ENCODE data around the gene FOSB. TPM values are rescaled to one million over a fixed set of nuclear protein-coding genes. Genes with fewer than 3 reads are reported as not detected.

FOSB gene
- total and polyA plus RNA-seq, 9 of the 15 experiments (the other 6 are each of a cell fraction or from before 2014, with no cell fraction given): 0.11 to 2.7 (median 0.73) TPM

- TF ChIP-seq HDAC3 (IDR thresholded peaks at IDR 0.05; ENCODE audit: borderline replicate concordance, partially characterized antibody) (no peak), RBM39 (optimal IDR thresholded peaks at IDR 0.05; ENCODE audit: low read depth, low read length) (no peak), ZNF740 (CRISPR knock-in tag; IDR thresholded peaks at IDR 0.05) (peak; percentile 70), ZNF740 (tag; IDR thresholded peaks at IDR 0.05) (no peak), ID3 (CRISPR knock-in tag; IDR thresholded peaks at IDR 0.05) (no peak), ID3 (tag; IDR thresholded peaks at IDR 0.05) (peak; percentile 48; the same call in 1 of the 2 replicates), FOXJ3 (CRISPR knock-in tag; IDR thresholded peaks at IDR 0.05) (peak; percentile 69; the same call in 1 of the 2 replicates), GMEB1 (CRISPR knock-in tag; IDR thresholded peaks at IDR 0.05) (peak; percentile 99), RBM14 (IDR thresholded peaks at IDR 0.05; ENCODE audit: borderline replicate concordance, insufficient read depth, low read depth, low read length) (no peak), SP2 (IDR thresholded peaks at IDR 0.05; ENCODE audit: extremely low read depth, low read depth, low read length, poor library complexity, severe bottlenecking) (peak; percentile 41), ZNF445 (CRISPR knock-in tag; IDR thresholded peaks at IDR 0.05; ENCODE audit: low read depth) (no peak), ZNF668 (CRISPR knock-in tag; IDR thresholded peaks at IDR 0.05) (no peak), MNT (conservative IDR thresholded peaks at IDR 0.05) (peak; percentile 95 to 97), ELF2 (CRISPR knock-in tag; IDR thresholded peaks at IDR 0.05) (no peak), ZFP91 (CRISPR knock-in tag; IDR thresholded peaks at IDR 0.05) (0 out of 2 replicates have a peak, but pooled peaks have one; percentile 22), RBM22 (IDR thresholded peaks at IDR 0.05; ENCODE audit: low read depth, low read length, poor library complexity, severe bottlenecking) (peak; percentile 69)
- TF ChIP-seq, protein P1, sequence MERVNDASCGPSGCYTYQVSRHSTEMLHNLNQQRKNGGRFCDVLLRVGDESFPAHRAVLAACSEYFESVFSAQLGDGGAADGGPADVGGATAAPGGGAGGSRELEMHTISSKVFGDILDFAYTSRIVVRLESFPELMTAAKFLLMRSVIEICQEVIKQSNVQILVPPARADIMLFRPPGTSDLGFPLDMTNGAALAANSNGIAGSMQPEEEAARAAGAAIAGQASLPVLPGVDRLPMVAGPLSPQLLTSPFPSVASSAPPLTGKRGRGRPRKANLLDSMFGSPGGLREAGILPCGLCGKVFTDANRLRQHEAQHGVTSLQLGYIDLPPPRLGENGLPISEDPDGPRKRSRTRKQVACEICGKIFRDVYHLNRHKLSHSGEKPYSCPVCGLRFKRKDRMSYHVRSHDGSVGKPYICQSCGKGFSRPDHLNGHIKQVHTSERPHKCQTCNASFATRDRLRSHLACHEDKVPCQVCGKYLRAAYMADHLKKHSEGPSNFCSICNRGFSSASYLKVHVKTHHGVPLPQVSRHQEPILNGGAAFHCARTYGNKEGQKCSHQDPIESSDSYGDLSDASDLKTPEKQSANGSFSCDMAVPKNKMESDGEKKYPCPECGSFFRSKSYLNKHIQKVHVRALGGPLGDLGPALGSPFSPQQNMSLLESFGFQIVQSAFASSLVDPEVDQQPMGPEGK (CRISPR knock-in tag; IDR thresholded peaks at IDR 0.05; ENCODE audit: borderline replicate concordance): no peak
Observed at GRCh38 chr19:45469132-45469944, 1.5 kb downstream of the FOSB start (continued).
